C1 segment of cervical spinal cord (tissue), 14 donors: Measurements from ENCODE around the gene AARS2.

Source experiments
- DNase-seq, 14 donors: peaks; one replicate each; lab custom pipeline; 2025; lab: John Stamatoyannopoulos, UW

Gene AARS2

DNA sequence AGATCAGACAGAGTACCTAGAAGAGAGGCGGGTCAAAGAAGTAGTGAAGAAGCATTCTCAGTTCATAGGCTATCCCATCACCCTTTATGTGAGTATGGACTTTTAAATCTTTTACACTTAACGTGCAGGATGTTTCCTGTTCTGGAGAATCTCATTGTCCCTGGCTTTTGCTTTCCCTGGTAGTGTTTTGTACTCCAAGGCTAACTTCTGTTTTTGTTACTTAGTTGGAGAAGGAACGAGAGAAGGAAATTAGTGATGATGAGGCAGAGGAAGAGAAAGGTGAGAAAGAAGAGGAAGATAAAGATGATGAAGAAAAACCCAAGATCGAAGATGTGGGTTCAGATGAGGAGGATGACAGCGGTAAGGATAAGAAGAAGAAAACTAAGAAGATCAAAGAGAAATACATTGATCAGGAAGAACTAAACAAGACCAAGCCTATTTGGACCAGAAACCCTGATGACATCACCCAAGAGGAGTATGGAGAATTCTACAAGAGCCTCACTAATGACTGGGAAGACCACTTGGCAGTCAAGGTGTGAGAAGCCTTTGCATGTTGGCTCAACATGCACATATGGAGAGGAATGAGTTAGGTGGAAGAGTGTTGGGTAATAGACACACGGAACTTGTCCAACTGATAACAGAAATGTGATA lies 63.0 kb downstream of the AARS2 start:
- no peak for DNase-seq
